GM19099 (cell line): ENCODE results near the gene KCNQ2.

Experiments used
- POLR2A ChIP-seq: IDR thresholded peaks from 3 replicates; pipeline ENCODE4 v1.6.1; 2011; ENCODE audit warnings: low read depth; ENCODE audit not compliant: insufficient read length; ENCODE audit errors: extremely low read depth

KCNQ2 gene

GRCh38 chr20:63496596-63497120 lies 24.2 kb upstream of the KCNQ2 start:
- no peak for TF ChIP-seq POLR2A

- TF ChIP-seq POLR2A, result no peak
Observed at GRCh38 chr20:63495741-63496595, 23.5 kb upstream of the KCNQ2 start.

GRCh38 chr20:63495167-63495720 lies 22.8 kb upstream of the KCNQ2 start:
- TF ChIP-seq POLR2A, result no peak

GRCh38 chr20:63494420-63495166 lies 22.1 kb upstream of the KCNQ2 start:
- no peak for TF ChIP-seq POLR2A

- no peak for TF ChIP-seq POLR2A
Observed at GRCh38 chr20:63494084-63494419, 21.6 kb upstream of the KCNQ2 start.

- no peak for TF ChIP-seq POLR2A
Observed at GRCh38 chr20:63493563-63494020, 21.1 kb upstream of the KCNQ2 start.

- no peak for TF ChIP-seq POLR2A
Observed at GRCh38 chr20:63492982-63493381, 20.5 kb upstream of the KCNQ2 start.

- TF ChIP-seq POLR2A, result no peak
Observed at GRCh38 chr20:63492518-63492917, 20.1 kb upstream of the KCNQ2 start.

GRCh38 chr20:63491635-63492230 lies 19.3 kb upstream of the KCNQ2 start:
- no peak for TF ChIP-seq POLR2A

- TF ChIP-seq POLR2A, result no peak
Observed at GRCh38 chr20:63491078-63491477, 18.6 kb upstream of the KCNQ2 start.

GRCh38 chr20:63490416-63490815 lies 18.0 kb upstream of the KCNQ2 start:
- no peak for TF ChIP-seq POLR2A

- no peak for TF ChIP-seq POLR2A
Observed at GRCh38 chr20:63488315-63489251, 16.1 kb upstream of the KCNQ2 start.

GRCh38 chr20:63487781-63488241 lies 15.4 kb upstream of the KCNQ2 start:
- no peak for TF ChIP-seq POLR2A

GRCh38 chr20:63487116-63487764 lies 14.8 kb upstream of the KCNQ2 start:
- TF ChIP-seq POLR2A, result no peak

- no peak for TF ChIP-seq POLR2A
Observed at GRCh38 chr20:63486300-63486855, 13.9 kb upstream of the KCNQ2 start.
